GM12891 (cell line): ENCODE results near the gene TMEM200A.

ENCODE experiments used
- POLR2A ChIP-seq: IDR thresholded peaks from 2 replicates; pipeline ENCODE4 v1.6.1; 2011; ENCODE audit warnings: low read depth, low read length, control low read depth
- POLR2AphosphoS5 ChIP-seq: IDR thresholded peaks from 2 replicates; pipeline ENCODE4 v1.6.1; 2011; ENCODE audit warnings: low read depth, low read length, control low read depth

DNA sequence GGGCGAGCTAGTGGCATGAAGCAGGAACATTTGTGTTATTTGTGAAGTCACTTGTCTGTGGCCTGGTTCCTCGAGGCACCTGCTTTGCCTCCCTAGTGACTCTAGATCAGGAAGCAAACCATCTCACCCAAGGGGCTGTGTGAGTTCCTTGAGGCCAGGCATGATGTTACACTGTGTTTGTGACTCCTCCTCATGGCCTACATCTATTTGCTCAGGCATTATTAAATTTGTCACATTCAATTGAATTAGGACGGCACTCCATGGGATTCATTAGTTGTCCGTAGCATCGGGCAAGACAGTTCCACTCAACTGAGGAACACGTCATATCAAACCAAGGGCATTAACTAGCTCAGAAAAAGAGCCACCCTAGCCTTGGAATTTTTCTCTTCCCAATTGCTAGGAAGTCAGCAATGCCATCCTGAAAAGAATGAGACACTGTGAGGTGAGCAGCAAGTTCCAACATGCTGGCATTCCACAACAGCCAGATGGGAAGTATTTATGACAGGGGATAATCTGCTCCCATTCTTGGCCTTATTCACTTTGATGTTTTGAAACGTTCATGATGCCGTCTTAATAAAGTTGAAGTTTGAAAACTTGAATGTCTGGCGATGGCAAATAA lies 17.2 kb downstream of the TMEM200A start:
- TF ChIP-seq POLR2A = no peak
- TF ChIP-seq POLR2AphosphoS5 = no peak
